GM19099 (cell line): ENCODE results near the gene ALDH9A1.

ENCODE experiments used
- POLR2A ChIP-seq: IDR thresholded peaks from 3 replicates; pipeline ENCODE4 v1.6.1; 2011; ENCODE audit warnings: low read depth; ENCODE audit not compliant: insufficient read length; ENCODE audit errors: extremely low read depth

ALDH9A1 gene

DNA sequence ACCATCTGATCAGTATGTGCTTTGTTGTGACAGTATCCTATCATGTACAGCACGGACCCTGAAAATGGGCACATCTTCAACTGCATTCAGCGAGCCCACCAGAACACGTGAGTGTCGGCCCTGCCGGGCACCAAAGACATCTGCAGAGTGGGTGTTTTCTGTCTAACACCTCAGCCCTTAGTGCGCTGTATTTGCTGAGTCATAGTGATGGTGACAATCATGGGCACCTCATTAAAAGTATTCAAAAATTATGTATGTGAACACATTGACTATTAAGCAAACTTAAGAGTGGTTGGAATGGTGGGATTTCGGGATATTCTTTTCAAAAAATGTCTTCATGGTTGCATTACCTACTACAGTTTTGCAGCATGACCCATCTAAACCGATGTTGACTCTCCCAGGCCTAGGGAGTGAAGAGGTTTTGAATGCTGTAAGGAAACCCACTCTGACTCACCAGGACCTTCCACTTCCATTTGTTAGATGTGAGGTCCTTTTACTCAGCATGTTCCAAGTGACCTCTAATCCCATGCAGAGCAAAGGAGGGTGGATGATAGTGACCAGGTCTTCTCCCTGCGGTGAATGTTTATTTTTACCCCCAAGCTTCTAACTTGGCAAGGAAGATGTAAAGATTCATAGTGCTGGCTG lies 47.3 kb downstream of the ALDH9A1 start:
- TF ChIP-seq POLR2A, result no peak

DNA sequence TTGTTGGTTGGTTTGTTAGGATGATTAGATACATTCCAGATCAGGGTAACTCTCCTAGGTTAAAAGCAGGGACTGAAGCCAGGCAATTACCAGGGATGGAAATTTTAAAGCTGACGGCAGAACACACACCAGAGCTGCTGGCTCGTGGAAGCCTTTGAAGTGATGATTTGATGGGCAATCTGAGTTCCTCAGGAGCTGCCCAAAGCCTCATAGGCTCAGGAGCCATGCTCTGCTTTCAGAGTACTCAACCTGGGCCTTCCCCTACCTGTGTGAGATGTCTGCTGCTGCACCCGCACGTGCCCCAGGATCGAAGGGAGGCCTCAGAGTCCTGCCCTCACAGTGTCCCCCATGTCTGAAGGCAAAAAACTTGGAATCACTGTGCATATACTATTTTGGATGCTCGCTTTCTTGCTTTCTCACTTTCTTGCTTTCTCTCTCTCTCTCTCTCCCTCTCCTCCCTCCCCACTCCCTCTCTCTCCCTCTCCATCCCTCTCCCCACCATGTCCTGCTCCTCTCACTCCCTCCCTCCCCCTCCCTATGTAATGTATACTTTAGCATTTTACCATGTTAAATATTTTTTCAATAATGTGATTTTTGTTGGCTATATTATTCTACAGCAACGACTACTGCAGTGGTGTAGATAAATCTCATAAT lies 49.3 kb downstream of the ALDH9A1 start:
- no peak for TF ChIP-seq POLR2A

DNA sequence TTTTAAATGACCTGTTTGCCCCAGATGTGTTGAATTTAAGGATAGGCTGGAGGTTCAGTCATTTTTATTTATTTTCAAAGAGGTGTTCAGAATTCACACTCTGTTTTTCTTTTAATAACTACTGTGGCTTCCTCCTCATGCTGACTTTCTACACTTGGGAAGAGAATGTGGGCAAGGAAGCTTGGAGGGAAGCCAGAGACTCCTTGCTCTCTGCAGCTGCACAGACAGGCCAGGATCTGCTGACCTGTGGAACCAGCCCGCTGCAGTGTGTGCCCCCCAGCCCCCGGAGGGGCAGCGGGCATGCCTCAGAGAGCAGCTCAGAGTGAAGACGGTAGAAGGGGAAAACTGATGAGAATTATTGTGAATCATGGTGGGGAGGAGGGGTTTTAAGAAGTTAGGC lies 50.4 kb downstream of the ALDH9A1 start:
- TF ChIP-seq POLR2A, result no peak

DNA sequence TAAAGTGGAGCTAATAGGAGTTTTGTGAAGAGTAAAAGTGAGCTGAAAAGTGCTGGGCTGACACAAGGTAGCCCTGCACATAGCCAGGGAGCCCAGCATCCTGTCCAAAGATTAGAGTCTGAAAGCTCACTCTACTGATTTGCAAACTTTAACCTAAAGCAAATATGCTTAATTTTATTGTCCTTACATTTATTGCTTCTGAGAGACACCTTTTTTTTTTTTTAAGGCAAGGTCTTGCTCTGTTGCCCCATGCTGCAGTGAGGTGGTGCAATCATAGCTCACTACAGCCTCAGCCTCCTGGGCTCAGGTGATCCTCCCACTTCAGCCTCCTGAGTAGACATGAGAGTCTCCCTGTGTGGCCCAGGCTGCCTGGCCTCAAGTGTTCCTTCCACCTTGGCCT lies 50.8 kb downstream of the ALDH9A1 start:
- no peak for TF ChIP-seq POLR2A

DNA sequence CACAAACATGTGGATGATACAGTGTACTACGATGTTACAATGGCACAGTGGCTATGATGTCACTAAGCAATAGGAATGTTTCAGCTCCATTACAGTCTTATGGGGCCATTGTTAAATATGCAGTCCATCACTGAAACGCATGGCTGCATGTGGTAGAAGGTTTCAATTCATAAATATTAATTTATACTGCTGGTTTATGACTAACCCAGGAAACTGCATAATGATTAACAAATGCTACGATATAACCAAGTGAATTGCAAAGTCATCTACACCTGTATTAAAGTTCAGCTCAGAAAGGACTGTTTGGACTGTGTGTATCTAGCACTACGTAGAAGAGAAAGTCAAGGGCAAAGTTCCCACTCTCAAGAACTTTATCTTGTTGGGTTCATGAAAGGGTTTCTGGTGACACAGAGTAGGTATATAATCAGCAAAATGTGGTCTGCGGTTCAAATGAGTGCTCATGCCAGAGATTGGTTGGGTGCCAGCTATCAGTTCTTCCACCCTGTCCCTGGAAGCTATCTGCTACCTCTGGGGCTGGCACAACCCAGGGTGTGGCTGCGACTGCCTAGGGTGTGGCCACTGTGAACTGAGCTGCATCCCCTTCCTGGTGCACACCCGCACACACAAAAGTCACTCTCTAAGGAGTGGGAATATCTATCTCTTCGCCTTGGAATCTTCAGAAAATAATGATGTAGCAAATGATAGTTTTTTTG lies 52.6 kb downstream of the ALDH9A1 start:
- no peak for TF ChIP-seq POLR2A

DNA sequence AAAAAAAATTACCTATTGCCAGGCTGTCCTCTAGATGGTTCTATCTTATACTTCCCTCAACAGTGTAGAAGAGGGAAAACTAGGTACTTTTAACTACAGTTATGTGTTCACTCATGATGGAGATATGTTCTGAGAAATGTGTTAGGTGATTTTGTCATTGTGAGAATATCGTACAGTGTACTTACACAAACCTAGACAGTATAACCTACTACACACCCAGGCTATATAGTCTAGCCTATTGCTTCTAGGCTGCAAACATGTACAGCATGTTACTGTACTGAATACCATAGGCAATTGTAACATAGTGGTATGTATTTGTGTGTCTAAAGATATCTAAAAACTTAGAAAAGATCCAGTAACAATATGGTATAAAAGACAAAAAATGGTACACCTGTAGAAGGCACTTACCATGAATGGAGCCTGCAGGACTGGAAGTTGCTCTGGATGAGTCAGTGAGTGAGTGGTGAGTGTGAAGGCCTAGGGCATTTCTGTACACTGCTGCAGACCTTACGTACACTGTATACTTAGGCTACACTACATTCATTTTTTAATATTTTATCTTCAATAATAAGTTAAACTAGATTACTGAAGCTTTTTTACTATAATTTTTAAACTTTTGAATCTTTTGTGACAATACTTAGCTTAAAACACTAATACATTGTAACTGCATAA lies 54.2 kb downstream of the ALDH9A1 start:
- no peak for TF ChIP-seq POLR2A

DNA sequence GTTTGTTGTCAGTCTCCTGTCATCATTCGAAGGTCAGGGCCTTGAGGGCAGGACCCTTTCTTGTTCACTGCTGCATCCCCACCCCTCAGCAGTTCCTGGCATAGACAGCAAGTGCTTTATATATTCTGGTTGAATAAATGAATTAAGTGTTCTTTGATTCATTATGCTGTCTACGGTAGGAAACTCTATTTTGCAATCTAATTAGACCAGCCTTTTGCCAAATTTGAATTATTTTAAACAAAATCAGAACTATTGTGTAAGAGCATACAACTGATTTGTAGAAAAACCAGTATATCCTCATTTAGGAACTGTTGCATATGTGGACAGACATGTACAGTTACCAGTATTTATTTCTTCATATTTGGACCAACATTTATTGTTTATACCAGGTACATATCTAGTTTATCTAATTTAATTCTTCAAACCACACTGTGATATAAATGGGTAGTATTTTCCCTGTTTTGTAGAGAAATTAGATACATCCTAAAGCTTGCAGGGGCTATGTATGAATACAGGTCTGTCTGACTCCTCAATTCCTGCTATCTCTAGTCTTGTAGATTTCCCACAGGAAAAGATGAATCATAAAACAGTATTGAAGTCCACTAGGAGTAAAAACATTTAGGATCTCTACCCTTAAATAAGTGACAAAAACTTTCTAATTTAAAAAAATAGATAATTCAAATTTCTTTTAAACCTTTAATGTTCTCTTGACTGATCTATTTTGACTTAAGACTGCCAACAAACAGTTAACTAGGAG lies 57.0 kb downstream of the ALDH9A1 start:
- no peak for TF ChIP-seq POLR2A

DNA sequence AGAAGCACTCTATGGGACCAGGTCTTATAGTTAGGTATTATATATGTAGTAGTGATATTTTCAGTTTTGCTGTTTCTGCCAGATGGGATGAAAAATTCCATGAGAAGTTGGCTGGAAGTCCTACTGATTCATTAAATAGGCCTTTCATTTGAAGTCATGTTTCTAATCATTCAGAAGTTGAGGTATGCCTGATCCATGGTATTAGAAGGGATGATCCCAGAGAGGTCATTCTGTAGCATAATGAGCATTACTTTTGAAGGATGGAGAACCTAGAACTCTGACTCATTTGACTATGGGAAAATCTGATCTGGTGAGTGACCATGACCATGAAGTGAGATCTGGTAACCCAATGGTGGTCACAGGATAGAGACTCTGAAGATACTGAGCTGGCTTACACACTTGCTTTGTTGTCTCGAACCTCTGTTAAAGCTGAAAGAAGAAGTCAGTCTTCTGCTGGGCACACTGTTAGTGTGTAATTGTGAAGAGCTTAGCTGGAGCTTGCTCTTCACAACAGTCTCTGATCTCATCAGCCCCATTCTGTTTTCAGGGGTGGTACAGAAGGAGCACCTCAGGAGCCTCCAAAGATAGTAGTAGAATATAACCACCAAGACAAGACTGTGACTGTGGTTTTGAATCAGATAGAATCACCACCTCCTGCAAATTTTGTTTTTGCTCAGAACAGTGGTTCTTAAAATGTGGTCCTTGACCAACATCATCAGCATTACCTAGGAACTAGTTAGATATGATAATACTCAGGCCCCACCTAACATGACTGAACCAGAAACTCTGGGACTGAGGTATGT lies 58.3 kb downstream of the ALDH9A1 start:
- TF ChIP-seq POLR2A, result no peak

DNA sequence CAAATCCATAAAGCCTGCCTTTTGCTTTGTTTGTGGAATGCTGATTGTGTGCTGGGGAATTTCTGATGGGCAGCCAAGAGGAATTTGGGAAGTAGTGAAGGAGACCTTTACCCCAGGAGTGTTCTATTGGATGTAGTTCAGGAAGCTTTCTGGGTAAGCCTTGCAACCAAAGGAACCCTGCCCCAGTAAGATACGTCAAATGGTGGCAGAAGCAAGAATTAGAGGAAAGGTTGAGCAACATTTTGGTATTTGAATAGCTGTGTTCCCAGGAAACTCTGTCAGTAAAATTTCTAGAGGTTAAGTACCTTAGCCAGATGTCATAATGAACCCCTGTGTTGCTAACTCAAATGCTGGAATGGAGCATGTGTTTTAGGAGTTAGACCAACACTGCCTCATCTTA lies 60.9 kb downstream of the ALDH9A1 start:
- TF ChIP-seq POLR2A, result no peak

DNA sequence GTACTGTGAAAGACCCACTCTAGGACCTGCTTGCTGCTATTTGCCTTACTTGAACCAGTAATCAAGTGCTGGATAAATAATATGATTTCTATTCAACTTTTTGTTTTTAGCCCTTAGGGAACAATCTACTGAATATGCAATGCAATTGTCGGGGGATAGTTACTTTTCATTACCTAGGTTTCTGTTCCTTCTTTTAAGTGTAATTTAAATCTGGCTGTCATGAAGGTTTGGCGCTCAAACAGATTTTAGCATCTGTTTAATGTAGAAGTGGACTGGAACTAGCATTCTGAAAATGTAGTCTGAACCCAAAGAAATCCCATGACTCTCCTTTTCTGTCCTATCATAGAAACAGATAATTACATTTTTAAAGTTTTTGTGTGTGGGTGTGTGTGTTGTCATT lies 62.5 kb downstream of the ALDH9A1 start:
- TF ChIP-seq POLR2A, result no peak

DNA sequence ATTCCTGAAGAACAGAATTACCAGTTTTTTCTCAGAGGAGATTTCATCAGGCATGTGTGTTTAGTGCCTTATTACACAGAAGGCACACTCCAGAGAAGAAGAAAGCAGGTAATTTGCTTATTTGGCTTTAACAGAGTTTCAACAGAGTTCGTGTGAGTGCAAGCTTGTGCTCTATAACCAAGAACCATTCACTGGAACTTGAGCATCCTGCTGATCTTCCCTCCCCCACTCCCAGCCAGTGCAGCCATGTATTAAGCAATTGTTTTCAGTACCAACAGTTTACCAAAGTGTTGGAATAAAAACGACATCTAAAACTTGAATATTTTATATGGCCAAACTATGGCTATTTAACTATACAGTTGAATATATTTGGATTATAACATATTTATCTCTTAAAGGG lies 63.0 kb downstream of the ALDH9A1 start:
- no peak for TF ChIP-seq POLR2A

DNA sequence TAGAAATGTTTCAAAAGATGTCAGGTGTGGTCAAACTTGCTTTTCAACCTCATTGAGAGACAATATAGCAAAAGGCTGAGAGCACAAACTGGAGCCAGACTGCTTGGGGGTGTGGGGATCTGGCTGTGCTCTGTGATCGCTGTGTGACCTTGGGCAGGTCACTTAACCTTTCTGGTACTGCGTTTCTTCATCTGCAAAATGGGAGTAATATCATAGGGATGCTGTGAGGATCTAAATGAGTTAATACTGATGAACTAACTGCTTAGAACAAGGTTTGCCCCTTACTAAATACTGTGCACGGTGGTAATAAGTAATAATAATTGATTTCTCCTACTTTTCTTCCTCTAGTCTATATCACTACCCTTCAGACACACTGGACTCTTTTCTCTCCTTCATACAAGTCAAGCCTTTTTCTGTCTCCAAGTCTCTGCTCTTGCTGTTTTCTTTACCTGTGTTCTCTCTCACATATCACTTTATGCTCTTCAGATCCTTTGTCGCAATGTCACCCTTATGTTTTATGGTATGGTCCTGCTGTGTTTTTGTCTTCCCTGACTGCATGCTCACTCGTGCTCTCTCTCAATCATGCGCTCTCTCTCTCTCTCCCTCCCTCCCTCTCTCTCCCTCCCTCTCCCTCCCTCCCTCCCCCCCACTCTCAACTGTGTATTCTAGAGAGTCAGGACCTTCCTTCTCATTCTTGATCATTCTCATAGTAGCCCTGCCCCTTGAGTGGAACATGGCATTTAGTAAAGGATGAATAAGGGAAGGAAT lies 64.0 kb downstream of the ALDH9A1 start:
- no peak for TF ChIP-seq POLR2A

DNA sequence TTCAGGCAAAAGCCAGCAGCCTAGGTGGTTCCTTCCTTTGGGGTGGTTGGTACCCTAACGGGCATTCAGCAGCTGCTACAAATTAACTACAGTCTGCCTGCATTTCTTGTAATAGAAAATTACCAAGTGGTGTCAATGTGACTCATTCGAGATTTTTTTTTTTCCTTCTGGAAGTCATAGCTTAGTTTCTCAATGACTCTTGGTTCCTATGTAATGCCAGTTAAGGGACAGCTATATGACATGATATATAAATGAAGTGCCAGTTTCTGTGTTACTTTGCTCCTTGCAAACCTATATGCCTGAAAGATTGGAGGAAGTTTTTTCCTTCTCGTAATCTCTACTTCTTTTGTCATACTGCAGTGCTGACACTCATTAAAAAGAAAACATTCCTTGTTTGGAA lies 64.7 kb downstream of the ALDH9A1 start:
- TF ChIP-seq POLR2A, result no peak
